Raji (cell line): ENCODE results near the gene ARHGAP15.

Source experiments
- POLR2A ChIP-seq: IDR thresholded peaks from 2 replicates; pipeline ENCODE4 v1.6.1; 2011; ENCODE audit warnings: low read depth, low read length, control low read depth; ENCODE audit not compliant: insufficient read depth

ARHGAP15 gene

DNA sequence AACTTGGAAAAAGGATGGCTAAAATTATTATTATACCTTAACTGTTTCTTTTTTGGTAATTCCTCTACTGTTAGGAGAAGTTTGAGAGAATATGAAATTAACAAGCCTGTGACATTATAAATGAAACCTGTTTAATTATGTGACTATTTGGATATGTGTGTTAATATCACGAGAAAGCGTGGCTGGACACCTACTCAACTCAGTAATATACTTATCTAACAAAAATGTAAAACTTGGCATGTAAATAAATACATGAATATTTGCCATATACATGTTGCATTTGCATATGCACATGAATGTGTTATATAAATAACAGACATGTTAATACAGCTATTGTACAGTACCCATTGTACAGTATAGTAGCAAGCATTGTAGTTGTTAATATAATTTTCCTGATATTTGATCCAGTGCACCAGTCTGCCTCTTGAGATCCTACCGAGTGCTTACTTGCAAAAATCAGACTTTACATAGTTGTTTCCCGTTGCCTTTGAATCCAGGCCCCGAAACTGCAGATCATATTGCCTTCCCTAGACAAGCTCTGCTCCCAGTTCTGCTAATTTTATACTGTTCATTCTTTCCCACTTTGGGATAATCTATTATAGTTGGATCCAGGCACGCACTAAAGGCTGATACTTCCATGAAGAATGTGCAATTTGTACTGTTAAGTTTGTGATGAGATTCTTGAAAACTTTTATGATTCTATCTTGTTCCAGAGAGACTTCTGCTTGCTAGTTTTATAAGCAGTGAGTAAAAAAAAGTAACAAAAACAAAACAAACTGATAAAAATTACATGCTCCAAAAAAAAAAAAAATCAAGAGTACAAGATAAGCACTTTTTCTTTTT is 395.6 kb downstream of the ARHGAP15 start:
- TF ChIP-seq POLR2A: no peak

DNA sequence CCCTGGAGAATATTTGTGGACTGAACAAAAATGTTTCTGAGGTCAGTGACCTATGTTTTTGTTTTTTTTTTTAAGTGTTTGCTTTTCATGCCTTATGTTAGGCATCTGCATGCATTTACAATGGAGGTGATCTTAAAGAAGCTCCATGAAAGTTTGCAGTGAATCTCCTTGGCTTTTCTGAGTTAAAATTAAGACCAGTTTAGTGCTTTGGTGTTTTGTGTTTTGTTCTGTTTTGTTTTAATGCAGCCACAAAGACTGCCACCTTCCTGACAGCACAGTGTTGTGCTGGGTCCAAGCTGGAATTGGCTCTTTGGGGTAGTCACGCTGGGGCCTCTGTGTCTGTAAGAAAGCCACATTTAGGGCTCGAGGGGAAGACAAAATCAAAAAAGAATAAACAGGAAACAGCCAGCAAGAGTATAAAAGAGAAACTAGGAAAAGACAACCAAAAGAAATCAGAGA is 396.2 kb downstream of the ARHGAP15 start:
- no peak for TF ChIP-seq POLR2A

DNA sequence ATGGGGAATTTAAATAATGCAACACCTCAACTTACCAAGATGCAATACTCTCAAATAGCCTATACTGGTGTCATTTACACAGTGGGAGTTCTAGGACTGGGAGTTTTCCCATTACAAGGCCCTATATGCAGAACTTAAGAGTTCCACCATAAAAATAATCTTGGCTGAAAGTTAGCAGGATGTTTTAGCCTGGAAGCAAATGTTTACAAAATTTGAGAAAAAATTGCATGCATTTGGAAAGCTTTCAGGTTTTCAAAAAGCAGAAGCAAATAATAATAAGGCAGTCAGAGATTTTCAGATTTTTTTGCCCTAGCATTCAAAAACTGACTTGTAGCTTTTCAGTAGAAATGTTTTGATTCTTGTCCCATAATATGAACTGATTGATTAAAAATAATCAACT is 397.3 kb downstream of the ARHGAP15 start:
- no peak for TF ChIP-seq POLR2A

DNA sequence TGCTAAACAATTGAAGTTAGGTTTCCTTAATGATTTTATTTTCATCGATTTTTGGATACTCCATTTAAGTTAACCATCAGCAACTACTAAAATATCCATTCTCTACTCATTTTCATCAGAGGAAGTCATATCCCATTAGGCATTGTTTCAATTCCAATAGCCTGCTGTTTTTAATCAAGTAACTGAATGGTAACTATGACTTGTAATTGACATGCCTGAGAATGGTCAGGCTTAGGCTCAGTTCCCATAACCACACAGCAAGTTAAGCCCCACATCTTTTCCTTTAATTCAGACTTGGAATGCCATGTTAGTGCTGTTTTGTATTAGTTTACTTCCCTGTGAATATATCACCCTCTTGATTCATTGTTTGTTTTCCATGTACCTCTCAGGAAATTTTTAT is 398.8 kb downstream of the ARHGAP15 start:
- TF ChIP-seq POLR2A: no peak

DNA sequence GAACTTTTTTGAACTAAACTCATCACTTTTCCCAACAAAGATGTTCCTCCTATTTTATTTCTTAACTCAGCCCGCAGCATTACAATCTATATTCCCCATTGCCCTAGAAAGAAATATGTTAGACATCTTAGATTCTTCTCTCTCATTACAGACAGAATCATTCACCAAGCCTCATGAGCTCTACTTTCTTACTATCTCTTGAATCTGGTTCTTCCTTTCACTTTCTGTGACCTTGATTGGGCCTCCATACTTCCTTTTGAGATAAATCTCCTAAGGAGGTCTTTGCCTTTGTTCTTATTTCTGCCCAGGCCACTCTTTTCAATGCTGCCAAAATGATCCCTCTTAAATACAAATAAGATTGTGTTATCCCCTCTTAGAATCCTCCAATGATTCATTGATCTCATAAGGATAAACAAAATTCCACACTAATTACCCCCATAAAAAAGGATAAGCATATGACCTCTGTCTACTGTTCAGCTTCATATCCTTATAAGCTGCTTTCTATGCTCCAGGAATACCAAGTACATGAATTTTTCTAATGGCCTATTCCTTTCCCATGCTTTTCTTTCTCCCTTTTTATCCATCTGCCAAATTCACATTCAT is 400.0 kb downstream of the ARHGAP15 start:
- TF ChIP-seq POLR2A: no peak

DNA sequence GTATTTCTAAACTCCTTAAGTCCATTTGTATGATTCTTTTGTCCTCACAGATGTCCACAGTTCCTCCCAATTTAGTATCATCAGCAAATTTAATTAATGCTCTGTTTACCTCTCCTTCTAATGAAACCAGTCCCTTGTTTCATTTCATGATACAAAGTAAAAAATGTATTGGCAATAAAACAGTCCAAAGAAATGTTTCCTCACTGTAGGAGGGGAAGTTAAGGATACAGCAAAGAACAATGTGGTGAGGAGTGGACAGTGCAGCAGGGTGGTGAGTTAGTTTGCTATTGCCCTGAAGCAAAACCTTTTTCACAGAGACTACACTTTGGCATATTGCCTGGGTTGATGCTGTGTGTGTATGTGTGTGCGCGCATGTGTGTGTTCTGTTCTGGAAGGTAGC is 401.5 kb downstream of the ARHGAP15 start:
- TF ChIP-seq POLR2A: no peak

DNA sequence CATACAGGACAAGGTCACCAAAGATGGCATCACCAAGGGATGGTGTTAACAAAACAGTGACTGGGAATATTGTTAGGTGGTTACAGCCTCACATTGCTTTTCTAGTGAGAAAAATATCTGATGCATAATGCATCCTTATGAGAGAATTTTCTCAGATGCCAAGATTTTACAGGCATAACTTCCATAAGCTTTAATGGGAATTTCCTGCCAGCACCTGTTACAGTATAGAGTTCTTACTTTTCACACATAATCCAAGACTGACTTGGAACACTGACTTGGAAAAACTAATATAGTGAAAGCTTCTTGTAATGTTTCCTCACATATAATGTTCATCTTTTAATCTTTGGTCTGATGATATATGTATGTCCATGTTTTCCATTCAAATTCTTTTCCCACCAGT is 402.8 kb downstream of the ARHGAP15 start:
- TF ChIP-seq POLR2A: no peak

DNA sequence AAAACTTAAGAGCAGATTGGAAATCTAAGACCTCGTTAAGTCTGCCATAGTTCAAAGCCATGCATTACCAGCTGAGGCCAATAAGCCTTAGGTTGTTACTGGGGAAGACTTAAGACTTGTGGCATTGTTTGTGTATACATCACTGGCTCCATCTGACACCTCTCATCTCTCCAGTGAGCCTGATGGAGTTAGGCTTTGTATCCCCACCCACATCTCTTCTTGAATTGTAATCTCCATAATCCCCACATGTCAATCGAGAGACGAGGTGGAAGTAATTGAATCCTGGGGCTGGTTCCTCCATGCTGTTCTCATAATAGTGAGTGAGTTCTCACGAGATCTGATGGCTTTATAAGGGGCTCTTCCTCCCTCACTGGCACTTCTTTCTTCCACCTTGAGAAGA is 404.6 kb downstream of the ARHGAP15 start:
- TF ChIP-seq POLR2A: no peak

DNA sequence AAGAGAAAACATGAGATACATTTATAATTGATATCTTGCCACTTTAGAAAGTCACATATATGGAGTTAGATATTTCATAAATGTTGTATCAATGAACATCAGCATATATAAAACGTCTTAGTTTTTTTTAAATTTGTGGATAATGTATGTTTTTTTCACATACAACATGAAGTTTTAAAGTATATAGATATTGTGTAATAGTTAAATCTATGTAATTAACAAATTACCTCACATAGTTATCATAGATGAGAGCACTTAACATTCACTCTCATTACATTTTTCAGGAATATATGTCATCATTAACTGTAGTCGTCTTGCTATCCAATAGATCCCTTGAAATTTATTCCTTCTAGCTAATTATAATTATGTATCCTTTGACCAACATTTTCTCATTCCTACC is 406.6 kb downstream of the ARHGAP15 start:
- no peak for TF ChIP-seq POLR2A

DNA sequence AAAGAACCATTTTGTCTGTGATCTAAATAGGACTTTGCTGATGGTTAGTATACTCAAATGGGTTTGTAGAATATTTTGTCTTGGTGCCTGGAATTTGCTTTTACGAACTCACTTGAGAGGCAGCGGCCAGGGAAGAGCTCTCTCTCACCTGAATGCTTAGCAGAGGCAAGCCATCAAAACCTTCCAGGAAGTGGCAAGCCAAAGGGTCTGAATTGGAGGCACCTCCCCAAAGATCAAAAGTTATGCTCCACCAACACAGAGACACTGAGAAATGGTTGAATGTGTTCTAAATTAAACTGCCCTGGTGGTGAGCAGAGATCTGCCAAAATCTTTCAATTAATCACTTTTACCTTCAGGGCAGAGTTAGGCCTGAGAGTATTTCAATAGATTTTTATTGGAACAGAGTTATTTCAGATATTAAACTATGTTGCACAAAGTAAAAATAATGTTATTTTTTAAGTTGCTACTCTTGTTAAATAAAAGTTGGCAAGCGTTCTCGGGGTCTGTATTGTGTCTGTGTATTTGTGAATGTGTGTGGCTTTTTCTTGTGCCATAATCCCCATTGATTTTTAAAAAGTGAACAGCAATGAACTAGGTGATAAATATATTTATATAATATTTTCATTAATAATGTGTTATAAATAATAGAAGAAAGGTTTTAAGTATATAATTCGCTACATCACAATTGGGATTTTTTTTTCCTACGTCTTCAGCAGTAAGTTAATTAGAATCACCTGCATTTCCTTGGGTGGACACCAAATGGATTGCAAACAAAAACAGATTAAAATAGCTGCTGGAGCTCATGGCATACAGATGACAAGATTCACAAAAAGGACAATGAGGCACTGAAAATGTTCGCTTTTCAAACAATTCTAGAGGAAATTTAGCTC is 416.1 kb downstream of the ARHGAP15 start:
- TF ChIP-seq POLR2A: no peak

DNA sequence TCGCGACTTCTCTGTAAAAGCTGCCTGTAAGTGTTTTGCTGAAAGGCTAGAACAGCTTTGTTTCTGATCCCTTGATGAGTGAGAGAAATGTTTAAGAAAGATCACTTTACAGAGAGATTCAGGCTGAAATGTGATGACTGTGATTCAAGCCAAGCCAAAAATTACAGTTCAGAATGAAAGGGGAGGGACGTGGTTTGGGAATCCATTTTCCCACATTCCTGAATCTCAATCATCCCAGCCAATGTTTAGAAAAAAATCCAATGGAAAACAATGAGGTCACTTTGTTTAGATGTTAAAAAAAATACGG is 416.7 kb downstream of the ARHGAP15 start:
- no peak for TF ChIP-seq POLR2A

DNA sequence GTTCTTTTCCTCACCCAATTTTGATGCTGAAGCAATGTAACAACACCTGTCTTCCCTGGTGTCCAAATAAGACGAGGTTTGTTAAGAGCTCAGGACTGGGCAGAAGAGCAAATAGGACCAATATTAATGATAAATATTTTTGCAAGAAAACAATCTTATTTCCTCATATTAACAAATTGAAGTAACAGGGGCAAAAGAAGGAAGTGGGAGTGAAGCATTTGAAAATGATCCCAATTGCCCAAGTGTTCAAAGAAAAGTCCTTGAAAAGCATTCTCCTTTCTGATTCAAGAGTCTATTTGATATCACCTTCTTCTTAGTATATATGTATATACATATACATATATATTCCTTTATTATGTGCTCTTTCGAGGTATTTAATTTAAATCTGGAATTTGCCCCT is 418.8 kb downstream of the ARHGAP15 start:
- TF ChIP-seq POLR2A: no peak

DNA sequence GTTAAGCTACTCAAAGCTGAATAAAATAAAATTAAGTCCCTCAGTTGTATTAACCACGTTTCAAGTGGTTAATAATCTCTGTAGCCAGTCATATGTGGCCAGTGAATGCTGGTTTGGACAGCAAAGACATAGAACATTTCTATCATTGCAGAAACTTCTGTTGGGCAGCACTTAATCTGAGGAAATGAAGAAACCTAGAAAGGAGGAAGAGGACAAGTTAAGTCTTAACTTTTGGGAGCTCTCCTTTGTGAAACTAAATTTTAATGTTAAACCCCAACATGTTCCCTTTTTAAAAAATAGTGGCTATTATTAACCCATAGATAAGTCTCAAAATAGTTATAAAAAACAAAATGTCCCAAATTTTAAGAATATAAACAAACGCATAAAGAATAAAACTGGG is 421.3 kb downstream of the ARHGAP15 start:
- TF ChIP-seq POLR2A: no peak

DNA sequence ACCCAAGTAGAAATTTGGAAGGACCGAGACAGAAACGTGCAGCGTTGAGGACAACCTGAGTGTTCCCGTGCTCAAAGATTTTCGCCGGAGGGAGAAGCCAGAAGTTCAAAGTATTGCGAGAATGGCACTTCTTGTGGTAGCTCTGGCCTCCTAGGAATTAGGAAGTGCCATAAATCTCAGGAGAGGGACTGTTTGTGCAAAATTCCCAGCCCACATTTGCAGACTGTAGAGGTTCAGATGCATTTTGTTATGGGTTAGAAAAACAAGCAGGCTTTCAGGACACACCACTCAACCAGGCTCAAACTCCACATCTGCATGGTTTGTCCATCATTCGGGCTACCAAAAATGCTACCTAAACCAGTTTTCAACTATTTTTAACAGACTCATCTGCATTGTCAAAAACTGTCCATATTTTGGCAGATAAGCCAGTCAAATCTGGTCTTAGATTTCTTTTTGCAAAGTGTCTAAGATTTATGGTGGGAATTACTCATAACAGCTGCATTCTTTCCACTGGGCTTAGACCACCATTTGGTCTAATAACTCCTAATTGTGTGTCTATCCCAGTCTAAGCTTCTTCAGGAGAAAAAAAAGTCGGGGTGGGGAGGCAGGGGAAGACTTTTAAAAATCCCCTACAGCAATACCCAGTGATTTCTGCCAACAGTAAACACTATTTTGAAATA is 422.9 kb downstream of the ARHGAP15 start:
- TF ChIP-seq POLR2A: no peak

DNA sequence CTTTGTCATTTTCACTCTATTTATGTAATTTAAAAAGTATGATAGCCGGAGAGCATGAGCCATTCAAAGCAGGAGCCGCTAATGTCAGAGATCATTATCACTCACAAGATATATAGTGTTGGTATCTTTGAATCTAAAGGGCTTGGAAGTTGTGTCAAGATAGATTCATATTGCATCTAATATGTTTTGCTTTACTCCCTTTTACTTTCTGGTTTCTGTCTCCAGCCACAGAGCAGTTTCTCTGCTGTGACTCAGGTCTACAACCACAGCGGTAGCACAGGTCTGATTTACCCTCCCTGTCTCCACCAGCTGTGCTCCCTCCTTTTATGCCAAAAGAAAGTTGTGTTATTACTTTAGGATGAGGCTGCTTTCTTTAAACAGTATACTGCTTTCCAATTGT is 424.0 kb downstream of the ARHGAP15 start:
- TF ChIP-seq POLR2A: no peak
